Hematopoietic multipotent progenitor cell treated with erythropoietin and hydrocortisone succinate and interleukin-3 and kit ligand, for 17 days (in vitro differentiated cells): ENCODE results near the gene DYNLRB2.

Source experiments
- DNase-seq: peaks from one replicate; pipeline ENCODE4 v3.0.0-alpha.2; 2015; ENCODE audit warnings: low spot score

DYNLRB2 gene

GRCh38 chr16:80540516-80541305 is at the start of gene DYNLRB2:
DYNLRB2 (plus strand) TSS chr16:80540993; CDS start chr16:80541077, 84 bp downstream.
- peak; percentile 76 for DNase-seq

- no peak for DNase-seq
Observed at GRCh38 chr16:80500116-80500859, 40.5 kb upstream of the DYNLRB2 start.

DNA sequence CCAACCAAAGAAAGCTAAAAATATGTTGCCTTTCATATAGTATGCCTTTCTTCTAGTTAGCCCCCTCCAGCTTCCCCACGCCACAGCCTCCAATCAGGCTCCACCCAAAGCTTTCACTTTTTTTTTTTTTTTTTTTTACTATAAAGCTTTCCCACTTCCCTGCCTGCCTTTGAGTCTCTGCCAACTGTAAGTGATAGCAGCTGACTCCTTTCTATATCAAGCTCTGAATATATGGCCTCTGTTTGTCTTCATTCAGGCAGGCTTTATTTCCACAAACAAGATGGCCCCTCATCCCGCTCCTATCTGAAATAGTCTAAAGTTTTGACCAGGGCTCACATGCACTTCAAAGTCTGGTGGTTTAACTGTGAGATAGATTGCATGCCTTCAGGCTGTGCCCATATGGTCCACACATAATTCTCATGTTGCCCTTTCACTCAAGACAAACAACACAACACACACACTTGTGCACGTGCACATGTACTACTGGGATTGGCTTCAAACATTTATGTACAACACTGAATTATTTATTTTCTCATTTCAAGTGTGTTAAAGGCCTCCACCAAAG is 39.8 kb upstream of the DYNLRB2 start:
- no peak for DNase-seq

- DNase-seq = no peak
Observed at GRCh38 chr16:80503107-80503506, 37.7 kb upstream of the DYNLRB2 start.

DNA sequence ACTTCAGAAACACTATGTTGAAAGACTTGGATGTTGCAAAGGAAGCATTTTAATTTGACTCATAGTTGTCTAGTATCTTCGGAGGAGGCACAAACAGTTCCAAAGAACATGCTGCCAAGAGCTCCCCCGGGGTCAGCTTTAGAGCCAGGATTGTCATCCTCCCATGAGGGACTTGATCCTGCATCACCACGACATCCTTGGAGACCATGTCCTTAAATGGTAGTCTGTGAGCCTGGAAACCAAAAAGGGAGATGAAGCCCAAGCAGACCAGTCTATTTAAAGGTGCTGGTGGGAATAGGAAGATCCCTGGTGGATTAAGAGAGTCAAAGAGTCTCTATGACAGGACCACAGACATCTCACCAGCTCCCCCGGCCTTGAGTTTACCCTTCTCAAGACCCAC is 33.3 kb upstream of the DYNLRB2 start:
- DNase-seq = no peak

- DNase-seq = no peak
Observed at GRCh38 chr16:80509872-80510271, 30.9 kb upstream of the DYNLRB2 start.

- DNase-seq = no peak
Observed at GRCh38 chr16:80511824-80512592, 28.8 kb upstream of the DYNLRB2 start.

DNA sequence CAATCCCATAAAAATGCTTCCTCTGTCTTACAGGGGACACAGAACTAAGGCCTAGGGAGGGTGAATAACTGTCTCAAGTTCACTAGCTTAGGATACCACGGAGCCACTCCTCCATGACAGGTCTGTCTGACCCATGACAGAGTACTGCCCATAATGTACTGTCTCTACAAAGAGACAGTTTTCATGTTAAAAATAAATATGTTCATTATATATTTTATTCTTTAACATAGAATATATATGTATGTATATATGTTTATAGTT is 28.3 kb upstream of the DYNLRB2 start:
- DNase-seq = no peak

GRCh38 chr16:80515374-80515773 is 25.4 kb upstream of the DYNLRB2 start:
- DNase-seq = no peak

GRCh38 chr16:80517846-80518245 is 22.9 kb upstream of the DYNLRB2 start:
- no peak for DNase-seq

DNA sequence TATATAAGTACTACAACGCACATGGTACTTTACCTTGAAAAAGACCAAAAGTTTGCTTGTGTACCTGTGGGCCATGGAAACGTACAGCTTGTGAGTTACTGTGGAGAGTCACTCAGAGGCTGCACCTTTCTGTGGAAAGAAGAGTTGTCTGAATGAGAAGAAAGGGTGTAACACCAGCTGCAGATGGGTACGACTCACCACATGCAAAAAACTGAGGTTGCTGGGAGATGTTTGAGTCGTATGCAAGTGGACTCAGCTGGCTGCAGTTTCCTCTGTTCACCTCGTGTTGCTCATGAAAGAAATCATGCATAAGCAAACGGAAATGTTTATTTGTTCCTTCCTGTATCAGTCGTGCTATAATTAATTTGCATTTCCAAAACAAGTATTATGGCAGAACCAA is 22.4 kb upstream of the DYNLRB2 start:
- no peak for DNase-seq

GRCh38 chr16:80519189-80519588 is 21.6 kb upstream of the DYNLRB2 start:
- no peak for DNase-seq

- no peak for DNase-seq
Observed at GRCh38 chr16:80525420-80525819, 15.4 kb upstream of the DYNLRB2 start.

- peak; percentile 60 for DNase-seq
Observed at GRCh38 chr16:80526418-80527061, 14.3 kb upstream of the DYNLRB2 start.

- peak; percentile 44 for DNase-seq
Observed at GRCh38 chr16:80527297-80527696, 13.5 kb upstream of the DYNLRB2 start.

GRCh38 chr16:80530479-80530878 is 10.3 kb upstream of the DYNLRB2 start:
- no peak for DNase-seq

DNA sequence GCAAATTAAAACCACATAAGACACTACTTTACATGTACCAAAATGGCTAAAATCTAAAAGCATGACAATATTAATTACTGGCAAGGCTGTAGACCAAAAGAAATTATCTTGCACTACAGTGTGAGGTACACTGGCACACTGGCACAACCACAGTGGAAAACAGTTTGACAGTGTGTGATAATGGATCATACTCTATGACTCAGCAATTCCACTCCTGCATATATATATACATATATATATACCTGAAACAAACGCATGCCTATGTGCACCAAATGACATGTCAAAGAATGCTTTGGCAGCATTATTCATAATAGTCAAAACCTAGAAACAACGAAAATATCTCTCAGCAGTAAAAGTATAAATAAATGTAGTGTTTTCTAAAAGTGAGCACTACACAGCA is 4.6 kb upstream of the DYNLRB2 start:
- peak; percentile 9 for DNase-seq

- DNase-seq = no peak
Observed at GRCh38 chr16:80541306-80541694, 507 bp downstream of the DYNLRB2 start.

- DNase-seq = no peak
Observed at GRCh38 chr16:80543162-80543561, 2.4 kb downstream of the DYNLRB2 start.

DNA sequence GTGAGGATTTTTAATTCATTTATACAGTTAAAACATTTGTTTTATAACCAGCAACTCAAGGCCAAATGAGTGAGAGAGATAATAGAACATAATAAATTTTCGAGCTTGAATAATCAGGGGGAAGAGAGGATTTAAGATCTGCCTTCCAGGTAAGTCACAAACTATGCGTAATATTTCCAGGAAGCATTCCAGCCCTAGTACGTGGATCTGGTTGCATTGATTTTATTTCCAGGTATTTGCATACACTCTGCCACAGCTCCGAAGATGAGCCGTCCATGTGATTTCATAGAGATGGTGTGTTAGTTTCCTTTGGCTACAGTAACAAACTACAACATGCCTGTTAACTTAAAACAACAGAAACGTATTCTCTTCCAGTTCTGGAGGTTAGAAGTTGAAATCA is 3.5 kb downstream of the DYNLRB2 start:
- no peak for DNase-seq

DNA sequence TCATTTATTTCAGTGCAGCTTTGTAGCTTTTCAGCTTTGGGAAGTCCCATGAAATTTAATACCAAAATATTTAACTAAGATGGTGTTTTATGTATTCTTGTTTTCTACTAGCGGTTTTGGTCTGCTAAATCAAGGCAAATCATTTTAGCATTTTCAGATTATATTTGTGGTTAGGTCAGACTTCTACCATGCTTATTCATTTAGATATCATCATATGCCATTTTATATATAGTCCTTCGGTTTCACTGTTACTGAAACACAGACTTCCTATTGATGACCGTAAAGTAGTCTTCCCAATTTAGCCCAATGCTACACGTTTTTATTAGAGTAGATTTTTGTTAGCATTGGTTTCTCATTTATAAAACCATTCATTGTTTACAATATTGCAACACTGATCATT is 5.5 kb downstream of the DYNLRB2 start:
- no peak for DNase-seq

DNA sequence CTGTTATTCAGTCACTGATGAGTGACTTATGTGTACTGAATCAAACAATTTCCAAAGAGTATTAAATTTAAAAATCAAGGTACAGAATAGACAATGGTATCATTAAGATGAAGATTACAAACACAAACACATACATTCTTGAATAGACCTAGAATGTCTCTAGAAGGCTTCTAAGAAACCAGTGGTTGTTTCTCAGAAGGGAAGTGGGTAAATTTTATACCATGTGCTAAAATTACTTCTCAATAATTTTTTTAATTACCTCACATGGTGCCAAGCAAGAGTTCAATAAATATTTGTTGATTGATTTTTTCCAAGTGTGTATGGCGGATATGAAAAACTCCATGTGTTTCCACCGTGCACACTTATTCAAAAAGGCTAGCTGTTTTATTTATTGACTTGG is 6.4 kb downstream of the DYNLRB2 start:
- DNase-seq = no peak
